GM21737 (cell line): ENCODE results near the gene PARP3.

ENCODE experiments used
- ATAC-seq: cut with Tn5 transposase; IDR thresholded peaks from one replicate; pipeline ENCODE4 v1.9.1; 2021; ENCODE audit warnings: mild to moderate bottlenecking, moderate library complexity; ENCODE audit not compliant: unreplicated experiment

Gene PARP3

DNA sequence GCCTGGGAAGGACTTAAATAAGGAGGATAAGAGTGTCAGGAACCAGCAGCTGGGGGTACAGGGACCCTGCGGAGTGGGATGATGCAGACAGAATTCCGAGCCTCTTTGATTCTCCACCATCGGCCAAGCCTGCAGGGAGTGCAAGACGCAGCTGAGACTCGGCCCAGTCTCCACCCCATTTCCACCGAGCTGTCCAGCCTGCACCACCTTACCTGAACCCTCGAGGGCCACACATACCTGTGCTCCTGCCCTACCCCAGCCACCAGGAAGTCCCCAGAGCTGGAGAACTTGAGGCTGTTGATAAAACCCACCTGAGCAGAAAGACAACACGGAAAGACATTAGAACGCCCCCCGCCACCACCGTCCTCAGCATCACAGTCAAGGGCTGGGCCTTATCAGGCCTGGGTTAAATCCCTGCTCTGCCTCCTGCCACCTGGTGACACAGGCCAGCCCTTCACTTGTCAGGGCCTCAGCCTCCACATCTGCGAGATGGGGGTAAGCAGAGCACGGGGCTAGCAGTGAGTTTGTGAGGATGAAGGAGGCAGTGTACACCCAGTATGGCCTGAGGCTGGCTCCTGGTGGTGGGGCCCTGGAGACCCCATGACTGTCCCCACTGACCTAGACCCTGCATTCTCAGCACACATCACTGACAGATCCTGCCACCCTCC, 8.6 kb upstream of the PARP3 start:
- ATAC-seq, result no peak

DNA sequence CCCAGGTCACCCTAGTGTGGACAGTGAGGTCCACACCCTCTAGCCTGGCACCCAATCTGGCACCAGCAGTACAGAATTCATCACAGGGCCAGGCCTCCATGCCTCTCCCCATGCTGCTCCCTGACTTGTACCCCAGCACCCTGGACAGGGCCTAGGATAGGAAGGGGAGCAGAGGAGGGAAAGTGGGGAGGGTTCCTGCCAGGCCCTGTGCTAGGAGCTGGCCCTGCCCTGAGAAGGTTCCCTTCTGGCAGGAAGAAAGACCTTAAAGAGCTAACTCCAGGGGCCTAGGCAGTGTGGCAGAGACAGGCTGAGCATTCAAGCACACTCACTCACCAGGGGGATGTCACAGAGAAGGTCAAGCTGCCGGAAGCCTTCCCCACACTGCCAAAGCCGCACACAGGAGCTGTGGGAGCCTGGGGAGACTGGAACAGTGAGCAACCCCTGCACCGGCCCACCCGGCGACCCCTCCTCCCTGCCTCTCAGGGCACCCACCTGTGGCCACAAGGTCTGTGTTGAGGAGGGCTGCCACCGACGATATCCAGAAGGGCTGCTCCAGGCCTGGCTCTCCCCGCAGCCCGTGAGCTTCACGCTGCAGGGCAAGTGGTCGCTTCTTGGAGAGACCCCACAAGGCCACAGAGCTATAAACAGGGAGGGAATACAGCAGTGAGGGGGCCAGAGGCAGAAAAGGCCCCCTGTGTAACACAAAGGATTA, 7.9 kb upstream of the PARP3 start:
- no peak for ATAC-seq

DNA sequence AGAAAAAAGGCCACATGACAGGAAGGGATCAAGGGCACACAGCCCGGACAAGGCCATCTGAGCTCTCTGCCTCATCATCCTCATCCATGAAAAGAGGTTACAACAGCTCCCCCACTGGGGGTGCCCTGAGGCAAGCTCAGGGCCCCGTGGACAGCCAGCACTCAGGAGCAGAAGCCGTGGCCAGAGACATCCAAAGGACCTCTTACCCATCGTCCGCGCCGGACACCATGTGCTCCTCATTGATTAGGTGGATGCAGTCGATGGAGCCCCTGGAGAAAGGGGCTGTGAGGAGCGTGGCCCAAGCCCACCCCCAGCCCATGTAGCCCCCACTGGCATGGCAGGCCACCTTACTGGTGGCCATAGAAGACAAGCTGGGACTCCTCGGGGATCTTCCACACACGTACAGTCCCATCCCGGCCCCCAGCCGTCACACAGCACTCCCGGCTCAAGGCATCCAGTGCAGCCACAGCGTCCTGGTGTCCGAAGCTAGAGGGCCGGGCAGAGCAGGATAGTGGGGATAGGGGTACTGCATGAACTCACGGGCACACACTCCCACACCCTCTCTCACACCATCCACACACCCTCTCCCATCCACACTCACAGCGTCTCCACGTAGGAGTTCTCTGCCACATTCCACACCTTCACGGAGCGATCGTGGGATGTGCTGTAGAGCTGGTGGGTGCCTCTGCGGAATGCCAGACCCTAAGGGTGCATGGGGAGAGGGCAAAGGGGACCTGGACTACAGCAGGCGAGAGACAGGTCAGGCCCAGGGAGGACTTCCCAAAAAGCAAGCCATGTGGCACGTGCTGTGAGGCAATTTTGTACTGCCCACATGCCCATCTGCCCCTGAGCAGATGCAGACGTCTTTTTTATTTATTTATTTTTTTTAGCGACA, 6.9 kb upstream of the PARP3 start:
- no peak for ATAC-seq

DNA sequence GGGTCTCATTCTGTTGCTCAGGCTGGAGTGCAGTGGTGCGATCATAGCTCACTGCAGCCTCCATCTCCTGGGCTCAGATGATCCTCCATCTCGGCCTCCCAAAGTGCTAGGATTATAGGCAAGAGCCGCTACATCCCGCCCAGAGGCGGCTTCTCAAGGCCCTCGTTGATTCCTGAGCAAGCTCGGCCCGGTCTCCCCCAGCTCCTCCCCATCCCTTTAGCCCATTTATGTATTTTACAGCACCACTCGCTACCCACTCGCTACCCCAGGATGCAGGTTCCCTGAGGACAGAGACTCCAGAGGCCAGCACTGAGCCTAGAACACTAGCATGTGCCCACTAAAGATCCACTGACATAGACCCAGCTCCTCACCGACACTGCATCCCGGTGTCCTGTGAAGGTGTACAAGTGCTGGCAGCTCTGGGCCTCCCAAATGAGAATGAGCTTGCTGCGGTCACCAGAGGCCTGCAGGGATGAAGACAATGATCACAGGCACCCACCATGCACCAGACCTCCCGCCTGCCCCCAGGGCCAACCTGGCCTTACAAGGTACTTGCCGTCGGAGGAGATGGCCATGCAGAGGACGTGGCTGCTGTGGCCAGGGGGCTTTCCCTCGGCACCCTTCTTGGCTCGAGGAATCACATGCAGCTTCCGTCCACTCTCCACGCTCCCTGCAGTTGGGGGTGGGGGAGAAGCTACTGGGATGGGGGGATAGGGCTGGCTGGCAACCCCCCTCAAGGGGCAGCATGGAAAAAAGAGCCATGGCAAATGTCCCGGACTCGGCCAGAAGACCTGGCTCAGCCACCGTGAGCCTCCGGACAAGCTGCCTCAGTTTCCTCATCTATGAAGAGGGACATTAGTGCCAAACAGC, 6.0 kb upstream of the PARP3 start:
- ATAC-seq, result no peak

DNA sequence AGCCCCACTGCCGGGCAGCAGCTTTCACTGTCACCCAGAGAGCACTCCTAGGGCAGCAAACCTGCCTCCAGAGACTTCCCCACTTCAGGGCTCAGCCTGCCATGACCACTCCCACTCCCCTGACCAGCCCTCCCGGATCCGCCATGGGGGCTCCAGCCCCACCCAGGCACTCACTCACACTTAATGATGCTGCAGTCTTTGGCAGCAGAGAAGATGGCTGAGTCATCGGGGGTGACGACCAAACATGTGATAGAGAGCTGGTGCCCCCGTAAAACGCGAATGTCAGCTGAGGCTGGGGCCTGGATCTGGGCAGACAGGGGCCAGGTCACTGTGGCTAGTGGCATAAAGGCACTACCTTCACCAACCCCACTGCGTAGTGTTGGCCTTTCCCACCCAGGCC, 5.1 kb upstream of the PARP3 start:
- ATAC-seq, result no peak

DNA sequence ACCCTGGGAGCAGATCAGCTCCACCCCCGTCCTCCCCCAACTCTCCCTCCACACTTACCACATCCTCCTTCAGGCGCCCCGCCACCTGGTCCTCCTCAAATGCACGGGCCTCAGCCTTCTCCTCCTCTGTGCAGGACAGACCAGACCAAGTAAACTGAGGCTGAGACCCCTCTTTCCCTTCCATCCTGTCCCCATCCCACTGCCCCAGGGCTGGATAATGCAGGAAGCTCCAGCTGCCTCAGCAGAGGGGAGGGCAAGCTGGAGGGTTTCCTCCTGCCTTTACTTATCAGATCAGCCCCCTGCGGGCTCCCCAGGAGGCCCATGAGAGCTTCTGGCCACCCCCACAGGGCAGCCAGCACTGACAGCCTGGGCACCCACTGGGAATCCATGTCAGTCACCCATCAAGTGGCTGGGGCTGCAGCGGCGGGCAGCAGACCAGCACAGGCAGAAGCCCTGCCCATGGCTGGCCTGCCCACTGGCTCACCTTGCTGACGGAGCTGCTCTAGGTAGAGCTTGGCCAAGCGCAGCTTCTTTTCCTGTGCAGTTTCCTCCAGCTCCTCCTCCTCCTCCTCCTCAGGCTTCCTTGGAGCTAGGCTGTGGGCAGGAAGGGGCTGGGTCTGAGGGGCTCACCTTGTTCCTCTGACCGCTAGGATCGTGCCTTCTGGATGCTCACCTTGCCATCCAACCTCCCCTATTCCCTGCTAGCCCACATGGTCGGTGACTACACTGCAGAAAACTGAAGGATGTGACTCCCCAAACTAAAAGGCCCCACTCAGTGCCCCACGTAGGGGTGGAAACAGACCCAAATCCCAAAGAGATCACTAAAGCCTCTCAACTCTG, 4.3 kb upstream of the PARP3 start:
- no peak for ATAC-seq

DNA sequence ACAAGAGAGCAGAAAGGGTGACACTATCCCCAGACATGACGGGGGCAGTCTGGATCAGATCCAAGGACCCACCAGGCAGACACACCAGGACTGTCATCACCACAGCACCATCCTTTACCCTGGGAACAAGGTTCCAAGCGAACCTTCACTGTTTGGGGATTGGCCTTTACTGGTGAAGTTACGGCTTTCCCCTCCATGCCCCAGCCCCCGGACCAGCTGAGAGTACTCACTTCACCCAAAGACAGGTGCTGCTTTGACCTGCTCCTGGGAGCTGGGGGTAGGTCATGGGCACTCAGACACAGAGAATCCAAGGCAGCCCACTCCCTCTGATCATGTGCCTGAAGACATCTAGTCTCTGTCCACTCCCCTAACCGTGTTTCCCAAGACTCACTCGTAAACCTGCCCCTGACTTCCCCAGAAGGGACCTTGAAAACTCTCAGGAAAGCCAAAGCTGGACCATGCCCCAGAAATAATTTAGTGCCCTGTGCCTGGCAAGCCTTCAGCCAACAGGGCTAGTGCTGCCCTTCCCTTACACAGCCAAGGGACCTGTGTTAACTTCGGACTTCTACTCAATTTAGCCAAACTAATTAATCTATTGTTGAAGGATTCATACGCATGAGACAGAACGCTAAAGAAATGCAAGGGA, 3.3 kb upstream of the PARP3 start:
- ATAC-seq, result no peak

DNA sequence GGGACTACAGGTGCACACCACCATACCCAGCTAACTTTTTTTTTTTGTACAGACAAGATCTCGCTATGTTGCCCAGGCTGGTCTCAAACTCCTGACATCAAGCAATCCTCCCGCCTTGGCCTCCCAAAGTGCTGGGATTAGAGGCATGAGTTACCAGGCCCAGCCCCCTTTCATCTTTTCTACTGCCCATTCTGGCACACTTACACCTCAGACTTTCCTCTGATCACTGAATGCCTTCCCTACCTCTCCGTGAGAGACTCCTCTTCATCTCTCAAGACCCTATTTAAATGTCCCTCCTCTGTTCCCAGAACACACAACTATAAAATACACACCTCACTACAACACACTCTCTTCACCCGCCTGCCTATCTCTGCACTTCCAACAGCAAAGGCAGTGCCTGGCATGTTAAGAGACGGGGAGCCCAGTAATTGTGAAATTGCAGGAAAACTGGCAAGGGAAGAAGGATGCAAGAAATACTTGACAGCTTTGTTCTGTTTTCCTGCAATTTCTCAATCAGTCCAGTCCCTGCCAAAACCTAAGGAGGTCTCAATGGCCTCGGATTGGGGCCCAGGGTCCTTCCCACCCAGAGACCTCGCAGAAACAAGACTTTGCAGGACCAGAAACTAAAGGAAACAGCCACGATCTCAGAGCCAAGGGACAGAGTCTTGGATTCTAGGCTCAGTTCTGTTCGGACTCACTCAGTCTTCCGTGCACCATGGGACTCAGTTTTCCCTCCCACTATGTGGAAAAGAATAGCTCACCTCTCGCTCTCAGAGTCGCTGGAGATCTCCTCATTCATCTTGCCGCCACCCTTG, 1.3 kb upstream of the PARP3 start:
- ATAC-seq, result no peak

DNA sequence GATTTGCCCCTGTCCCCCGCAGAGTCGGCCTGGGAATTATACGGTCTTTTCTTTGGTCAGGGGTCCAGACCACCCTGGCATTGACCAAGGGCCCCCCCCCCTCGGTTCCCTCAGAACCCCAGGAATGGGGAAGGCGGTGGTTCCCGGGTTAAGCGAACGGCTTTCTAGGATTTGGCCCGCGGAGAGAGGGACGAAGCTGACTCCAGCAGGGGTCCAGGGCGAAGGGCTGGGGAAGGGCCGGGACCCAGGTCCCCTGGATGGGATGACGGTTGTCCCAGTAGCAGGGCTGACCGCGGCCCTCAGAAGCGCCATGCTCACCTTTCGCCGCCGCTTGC, 733 bp upstream of the PARP3 start:
- ATAC-seq, result no peak

DNA sequence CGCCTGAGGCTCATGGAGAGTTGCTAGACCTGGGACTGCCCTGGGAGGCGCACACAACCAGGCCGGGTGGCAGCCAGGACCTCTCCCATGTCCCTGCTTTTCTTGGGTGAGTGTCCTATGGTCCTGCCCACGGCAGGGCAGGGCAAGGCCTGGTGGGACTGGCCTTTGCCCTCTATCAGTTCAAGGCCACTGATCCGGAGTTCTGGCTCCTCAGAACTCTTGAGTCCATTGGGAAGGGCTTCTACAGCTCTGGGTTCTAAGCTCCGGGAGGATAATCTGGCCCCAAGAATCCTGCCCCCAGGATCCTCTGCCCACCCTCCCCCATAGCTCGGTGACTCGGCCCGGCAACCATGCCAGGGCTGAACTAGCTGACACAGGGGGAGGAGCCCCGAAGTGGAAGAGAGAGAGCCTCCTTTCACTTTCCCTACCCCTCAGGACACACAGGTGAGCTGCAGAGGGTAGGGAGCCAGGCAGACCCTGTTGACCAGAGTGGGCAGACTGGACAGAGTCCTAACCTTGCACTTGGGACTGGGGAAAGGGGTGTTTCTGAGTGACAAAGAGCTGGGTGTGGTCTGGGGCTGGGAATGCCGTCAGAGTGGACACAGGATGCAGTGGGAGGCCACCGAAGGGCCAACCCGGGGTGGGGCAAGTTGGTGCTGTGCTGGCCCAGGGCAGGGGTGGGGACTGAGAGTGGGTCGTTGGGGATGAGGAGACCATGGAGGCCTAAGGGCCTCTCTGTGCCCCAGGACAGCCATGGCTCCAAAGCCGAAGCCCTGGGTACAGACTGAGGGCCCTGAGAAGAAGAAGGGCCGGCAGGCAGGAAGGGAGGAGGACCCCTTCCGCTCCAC, 664 bp downstream of the PARP3 start:
- no peak for ATAC-seq

DNA sequence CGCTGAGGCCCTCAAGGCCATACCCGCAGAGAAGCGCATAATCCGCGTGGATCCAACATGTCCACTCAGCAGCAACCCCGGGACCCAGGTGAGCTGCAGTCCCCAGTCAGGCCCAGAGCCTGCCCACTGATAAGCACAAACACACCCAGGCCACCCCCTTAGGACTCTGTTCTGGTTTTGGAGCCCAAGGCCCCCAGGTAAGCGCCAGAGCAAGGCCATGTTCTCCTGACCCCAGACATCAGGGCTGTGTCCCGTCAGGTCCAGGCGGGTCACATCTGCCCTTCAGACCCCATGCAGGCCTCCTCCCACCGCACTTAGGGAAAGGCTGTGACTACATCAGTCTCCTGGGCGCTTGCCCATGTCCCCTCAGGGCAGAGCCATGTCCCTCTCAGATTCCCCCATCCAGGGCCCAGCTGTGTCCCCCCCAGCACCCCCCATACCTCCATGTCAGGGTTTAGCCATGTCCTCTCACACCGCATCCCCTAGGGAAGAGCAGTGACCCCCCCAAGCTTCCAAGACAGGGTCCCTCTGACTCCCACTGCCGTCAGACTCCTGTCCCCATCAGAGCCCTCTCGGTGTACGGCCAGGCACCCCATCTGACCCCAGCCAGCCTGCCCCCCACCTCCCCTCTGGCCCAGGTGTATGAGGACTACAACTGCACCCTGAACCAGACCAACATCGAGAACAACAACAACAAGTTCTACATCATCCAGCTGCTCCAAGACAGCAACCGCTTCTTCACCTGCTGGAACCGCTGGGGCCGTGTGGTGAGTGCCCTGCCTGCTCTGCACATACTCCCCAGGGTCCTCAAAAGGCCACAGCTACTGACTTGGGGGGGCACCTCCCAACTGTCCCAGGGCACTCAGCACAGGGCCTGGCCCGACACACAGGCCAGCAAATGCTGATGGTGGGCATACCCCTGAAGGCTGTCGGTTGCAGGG, 1.6 kb downstream of the PARP3 start:
- no peak for ATAC-seq

DNA sequence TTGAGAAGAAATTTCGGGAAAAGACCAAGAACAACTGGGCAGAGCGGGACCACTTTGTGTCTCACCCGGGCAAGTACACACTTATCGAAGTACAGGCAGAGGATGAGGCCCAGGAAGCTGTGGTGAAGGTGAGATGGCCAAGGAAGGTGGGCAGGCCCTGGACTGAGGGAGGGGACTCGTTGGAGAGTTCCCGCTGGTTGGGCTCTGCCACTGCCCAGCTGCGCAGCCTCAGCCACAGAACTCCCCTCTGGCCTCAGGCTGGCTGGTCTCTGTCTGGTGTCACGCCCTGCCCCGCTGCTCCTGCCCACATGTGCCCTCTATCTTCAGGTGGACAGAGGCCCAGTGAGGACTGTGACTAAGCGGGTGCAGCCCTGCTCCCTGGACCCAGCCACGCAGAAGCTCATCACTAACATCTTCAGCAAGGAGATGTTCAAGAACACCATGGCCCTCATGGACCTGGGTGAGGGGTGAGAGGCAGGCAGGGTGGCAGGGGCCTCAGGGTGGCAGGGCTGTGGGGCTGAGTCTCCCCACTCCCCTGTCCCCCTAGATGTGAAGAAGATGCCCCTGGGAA, 2.4 kb downstream of the PARP3 start:
- ATAC-seq, result no peak

DNA sequence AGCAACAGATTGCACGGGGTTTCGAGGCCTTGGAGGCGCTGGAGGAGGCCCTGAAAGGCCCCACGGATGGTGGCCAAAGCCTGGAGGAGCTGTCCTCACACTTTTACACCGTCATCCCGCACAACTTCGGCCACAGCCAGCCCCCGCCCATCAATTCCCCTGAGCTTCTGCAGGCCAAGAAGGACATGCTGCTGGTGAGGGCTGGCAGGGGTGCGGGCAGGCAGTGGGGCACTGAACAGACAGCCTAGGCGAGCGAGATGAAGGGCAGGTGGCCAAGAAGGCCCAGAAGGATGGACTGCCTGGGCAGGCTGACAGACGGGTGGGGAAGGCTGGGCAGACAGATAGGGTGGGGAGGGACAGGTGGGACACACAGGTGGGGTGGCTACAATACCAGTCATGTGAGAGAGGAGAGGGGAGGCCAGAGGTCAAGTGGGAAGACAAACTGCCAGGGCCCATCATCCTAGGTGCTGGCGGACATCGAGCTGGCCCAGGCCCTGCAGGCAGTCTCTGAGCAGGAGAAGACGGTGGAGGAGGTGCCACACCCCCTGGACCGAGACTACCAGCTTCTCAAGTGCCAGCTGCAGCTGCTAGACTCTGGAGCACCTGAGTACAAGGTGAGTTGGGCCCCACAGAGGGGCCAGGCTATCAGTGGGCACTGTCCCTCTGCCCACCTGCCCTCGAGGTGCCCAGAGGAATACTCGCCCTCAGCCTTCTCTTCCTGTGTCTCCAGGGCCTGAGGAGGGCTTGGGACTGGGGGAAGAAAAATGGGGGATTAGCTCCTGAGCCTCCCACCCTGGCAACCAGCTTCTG, 3.1 kb downstream of the PARP3 start:
- ATAC-seq, result no peak

DNA sequence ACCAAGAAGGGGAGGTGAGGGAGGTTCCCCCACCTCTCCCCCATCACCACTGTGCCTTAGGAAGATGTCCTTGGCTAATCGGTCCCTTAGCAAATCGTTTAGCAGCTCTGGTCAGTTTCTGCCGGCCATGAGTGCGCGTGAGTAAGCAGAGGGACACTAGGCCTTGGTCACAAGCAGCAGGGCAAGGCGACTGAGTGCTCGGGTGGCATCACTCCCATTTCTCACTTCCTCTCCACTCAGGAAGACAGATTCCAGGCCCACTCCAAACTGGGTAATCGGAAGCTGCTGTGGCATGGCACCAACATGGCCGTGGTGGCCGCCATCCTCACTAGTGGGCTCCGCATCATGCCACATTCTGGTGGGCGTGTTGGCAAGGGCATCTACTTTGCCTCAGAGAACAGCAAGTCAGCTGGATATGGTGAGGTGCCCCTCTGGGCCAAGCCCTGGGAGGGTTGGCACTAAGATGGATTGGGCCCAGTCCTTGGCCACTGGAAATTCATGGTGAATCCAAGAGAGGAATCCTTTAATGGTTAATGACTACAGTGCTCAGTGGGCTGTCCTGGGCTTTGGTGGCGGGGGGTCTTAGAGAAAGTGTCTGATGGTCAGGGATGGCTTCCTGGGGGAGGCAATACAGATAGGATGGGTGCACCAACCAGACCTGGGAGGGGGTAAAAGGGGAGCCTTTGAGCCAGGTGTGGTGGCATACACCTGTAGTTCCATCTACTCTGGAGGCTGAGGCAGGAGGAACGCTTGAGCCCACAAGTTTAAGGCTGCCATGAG, 4.0 kb downstream of the PARP3 start:
- ATAC-seq, result no peak

DNA sequence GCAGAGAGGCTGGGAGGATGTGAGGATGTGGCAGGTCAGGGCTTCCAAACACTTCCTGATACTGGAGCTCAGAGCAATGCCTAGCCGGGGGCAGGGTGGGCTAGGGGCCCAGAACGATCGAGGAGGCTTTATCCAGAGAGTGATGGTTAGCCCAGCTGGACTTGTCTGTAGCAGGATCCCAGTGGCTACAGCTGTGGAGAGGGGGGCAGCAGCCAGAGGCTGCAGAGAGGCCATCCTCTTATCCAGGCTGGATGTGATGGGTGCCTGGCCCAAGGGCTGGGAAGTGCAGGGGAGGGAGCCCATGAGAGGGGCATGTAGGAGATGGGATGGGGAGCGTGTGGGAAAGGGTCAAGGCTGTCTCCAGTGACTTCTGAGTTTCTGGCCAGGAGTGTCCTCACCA, 4.6 kb downstream of the PARP3 start:
- no peak for ATAC-seq
